Pancreas (tissue), 10 donors: ENCODE data around the gene EHBP1. TPM values are rescaled to one million over a fixed set of nuclear protein-coding genes. Genes with fewer than 3 reads are reported as not detected.

ENCODE experiments used
- ATAC-seq, 4 donors: fragments of 200-7000 bp; cut with Tn5 transposase; one replicate each; pipeline versions ENCODE4 v1.8.0 to v1.9.1; 2020; ENCODE audit warnings: mild to moderate bottlenecking in 4 of 4, moderate library complexity in 4 of 4
- DNase-seq, 6 donors: peaks; one replicate each; pipeline ENCODE4 v3.0.0-alpha.2; 2020
- FAIRE-seq: peaks from 2 replicates; lab custom pipeline; 2012; peaks lifted over from hg19 to GRCh38; lab: Jason Lieb, UNC
- H3K27ac ChIP-seq, 4 donors: fragments of 200-600 bp; sonication (generic); 1 replicate in 3 of 4; 2 replicates in 1 of 4; pipeline versions ENCODE4 v1.5.0 to v1.8.0; 2020
- H3K27me3 ChIP-seq, 4 donors: fragments of 200-600 bp; one replicate each; pipeline ENCODE4 v1.8.0; 2021
- H3K36me3 ChIP-seq, 3 donors: fragments of 200-600 bp; sonication (generic) in 1 of 3; one replicate each; pipeline versions ENCODE4 v1.5.0 to v1.8.0; 2020 to 2021
- H3K4me1 ChIP-seq, 3 donors: fragments of 200-600 bp; one replicate each; pipeline ENCODE4 v1.8.0; 2021
- H3K4me3 ChIP-seq, 4 donors: fragments of 200-600 bp; sonication (generic) in 2 of 4; one replicate each; pipeline versions ENCODE4 v1.5.0 to v1.8.0; 2020 to 2021
- H3K9me3 ChIP-seq, 4 donors: fragments of 200-600 bp; one replicate each; pipeline ENCODE4 v1.8.0; 2021
- CTCF ChIP-seq, 4 donors: fragments of 200-600 bp; sonication (generic) in 3 of 4; IDR thresholded peaks; one replicate each; pipeline versions ENCODE4 v1.5.0 to v1.8.0; 2021; ENCODE audit warnings: antibody characterized with exemption in 4 of 4
- WGBS, 2 donors: extraction: QIAGEN DNeasy Blood & Tissue Kit; methylation state at CpG; one replicate each; pipeline ENCODE4 v1.1.7; 2013; 5-methylcytosine and 5-hydroxymethylcytosine counted together
- intact Hi-C, 3 donors: fragments of 100-400 bp; cut with DNase I; formaldehyde crosslinking; loops; one replicate each; pipeline versions ENCODE4 v1.11.1 to v1.14.2; 2022
- polyA plus RNA-seq, 2 donors: library from polyadenylated mRNA; stranded (reverse); fragments of 200-250 nt; gene quantifications; one replicate each; pipeline ENCODE4 v1.2.3, GENCODE V29; 2013
- total RNA-seq, 6 donors: library from RNA; stranded (reverse); fragmentation: NEBNext Ultra II Directional in 4 of 6; extraction: Animal tissue kit (Norgen Biotek cat#: 25700) in 4 of 6; gene quantifications; one replicate each; pipeline versions ENCODE4 v1.2.1 to v1.2.4, GENCODE V29; 2021 to 2023
- donor health status: healthy with polysubstance abuse.
- donor health status: DM: no; HTN: no; CAD: no; lungs with moderate emphysema.
- donor health status: DM: no; HTN: no; CAD: no.
- donor health status: control.
- donor health status: control.
- donor health status: Bipolar disorder and iron deficiency.
- donor health status: DM: yes; HTN: yes; CAD: no.
- donor health status: DM: no; HTN: no; CAD: no.
- donor health status: DM: no; HTN: no; CAD: no.
- donor health status: DM: yes; HTN: yes; CAD: no.

EHBP1 gene
- total and polyA plus RNA-seq, 8 donors: 7.1 to 34.6 (median 21.1) TPM

GRCh38 chr2:63035660-63036059 is 330.1 kb downstream of the EHBP1 start:
- intact Hi-C loops: no loop called here
- no peaks in the 10 kb centered on the region for H3K36me3 ChIP-seq
- FAIRE-seq (no peak), DNase-seq (no peak), ATAC-seq (no peak)
- no peaks in the 10 kb centered on the region for H3K27me3 ChIP-seq
- 94 to 96% methylated on average over 4 of the region's 4 CpGs for WGBS, 2 donors
- no peaks in the 10 kb centered on the region for H3K4me1 ChIP-seq
- H3K9me3 ChIP-seq: no peaks in the 10 kb centered on the region
- TF ChIP-seq CTCF (IDR thresholded peaks at IDR 0.05): no peak
- no peak overlapping the region for H3K27ac ChIP-seq
- no peak overlapping the region for H3K4me3 ChIP-seq

GRCh38 chr2:63038034-63038433 is 332.5 kb downstream of the EHBP1 start:
- intact Hi-C loops: no loop called here
- FAIRE-seq: no peak
- TF ChIP-seq CTCF (IDR thresholded peaks at IDR 0.05): no peak
- Histone ChIP-seq H3K4me1 (no peaks in the 10 kb centered on the region), H3K4me3 (no peak overlapping the region), H3K27ac (no peak overlapping the region), H3K9me3 (no peaks in the 10 kb centered on the region), H3K36me3 (no peaks in the 10 kb centered on the region), H3K27me3 (no peaks in the 10 kb centered on the region)
- WGBS, 2 donors: 95 to 98% methylated on average over 4 of the region's 4 CpGs
- ATAC-seq: no peak
- DNase-seq: no peak

GRCh38 chr2:63040586-63040985 is 335.1 kb downstream of the EHBP1 start:
- no peak for TF ChIP-seq CTCF (IDR thresholded peaks at IDR 0.05)
- no peak for DNase-seq

GRCh38 chr2:63041592-63041991 is 336.1 kb downstream of the EHBP1 start:
- H3K27ac ChIP-seq: no peak overlapping the region
- no peaks in the 10 kb centered on the region for H3K4me1 ChIP-seq
- no peaks in the 10 kb centered on the region for H3K9me3 ChIP-seq
- intact Hi-C loops: no loop called here
- no peak for DNase-seq
- ATAC-seq: no peak
- H3K27me3 ChIP-seq: no peaks in the 10 kb centered on the region
- no peak for FAIRE-seq
- 100% methylated on average over 1 of the region's 1 CpG for WGBS, 2 donors
- no peak overlapping the region for H3K4me3 ChIP-seq
- no peak for TF ChIP-seq CTCF (IDR thresholded peaks at IDR 0.05)
- no peaks in the 10 kb centered on the region for H3K36me3 ChIP-seq

More at GRCh38 chr2:63040586-63040985, 335.1 kb downstream of the EHBP1 start:
- ATAC-seq (no peak), FAIRE-seq (no peak)
- intact Hi-C loops: no loop called here
- no peak overlapping the region for H3K4me3 ChIP-seq
- H3K4me1 ChIP-seq: no peaks in the 10 kb centered on the region
- 92 to 96% methylated on average over 1 of the region's 1 CpG for WGBS, 2 donors
- H3K27me3 ChIP-seq: no peaks in the 10 kb centered on the region
- H3K9me3 ChIP-seq: no peaks in the 10 kb centered on the region
- no peaks in the 10 kb centered on the region for H3K36me3 ChIP-seq
- H3K27ac ChIP-seq: no peak overlapping the region

GRCh38 chr2:63044362-63045327 is 339.1 kb downstream of the EHBP1 start:
- Histone ChIP-seq H3K9me3 (no peaks in the 10 kb centered on the region), H3K27ac (no peak overlapping the region), H3K27me3 (peaks cover 0 to 14% (median 0%) of the 10 kb centered on the region in 4 donors), H3K4me3 (no peak overlapping the region), H3K4me1 (peaks cover 0 to 8% (median 0%) of the 10 kb centered on the region in 3 donors), H3K36me3 (no peaks in the 10 kb centered on the region)
- intact Hi-C loops: no loop called here
- FAIRE-seq (no peak), ATAC-seq (no peak), DNase-seq (peak in 1 of 6 donors; percentile 60)
- TF ChIP-seq CTCF (IDR thresholded peaks at IDR 0.05): no peak
- 96 to 97% methylated on average over 36 of the region's 36 CpGs for WGBS, 2 donors
